ENCODE data around the gene SEBOX. TPM values are rescaled to one million over a fixed set of nuclear protein-coding genes. Genes with fewer than 3 reads are reported as not detected.
A peak's percentile ranks its signal among the peaks of the same experiment; 100 is the strongest.
"Not testable (repeated sequence)": the region's sequence is repeated elsewhere in the genome, so short reads cannot be mapped to it uniquely, and the experiment has no call there.

The SEBOX gene
- total RNA-seq, 2 donors from 2014 or later = not detected

GRCh38 chr17:28339431-28339830 lies 25.6 kb downstream of the SEBOX start:
- Histone ChIP-seq H3K27me3 (no peaks in the 10 kb centered on the region), H3K4me3 (no peak overlapping the region), H3K36me3 (replicated peaks in 1 of 2; ENCODE audit: insufficient read depth in 1 of 2, low read depth in 2 of 2) (peaks cover 0 to 35% of the 10 kb centered on the region in 2 donors), H3K27ac (peak overlapping the region in 1 of 4 donors; percentile 16), H3K4me1 (peaks cover 33% of the 10 kb centered on the region), H3K9me3 (no peaks in the 10 kb centered on the region)
- intact Hi-C loops (cut with DNase I) = no loop called here
- ATAC-seq (no peak), DNase-seq (no peak)
- WGBS, 2 donors = 85 to 87% methylated on average over 12 to 15 of the region's 15 CpGs
- TF ChIP-seq POLR2A (IDR thresholded peaks at IDR 0.05) = no peak
- TF ChIP-seq, protein P1, sequence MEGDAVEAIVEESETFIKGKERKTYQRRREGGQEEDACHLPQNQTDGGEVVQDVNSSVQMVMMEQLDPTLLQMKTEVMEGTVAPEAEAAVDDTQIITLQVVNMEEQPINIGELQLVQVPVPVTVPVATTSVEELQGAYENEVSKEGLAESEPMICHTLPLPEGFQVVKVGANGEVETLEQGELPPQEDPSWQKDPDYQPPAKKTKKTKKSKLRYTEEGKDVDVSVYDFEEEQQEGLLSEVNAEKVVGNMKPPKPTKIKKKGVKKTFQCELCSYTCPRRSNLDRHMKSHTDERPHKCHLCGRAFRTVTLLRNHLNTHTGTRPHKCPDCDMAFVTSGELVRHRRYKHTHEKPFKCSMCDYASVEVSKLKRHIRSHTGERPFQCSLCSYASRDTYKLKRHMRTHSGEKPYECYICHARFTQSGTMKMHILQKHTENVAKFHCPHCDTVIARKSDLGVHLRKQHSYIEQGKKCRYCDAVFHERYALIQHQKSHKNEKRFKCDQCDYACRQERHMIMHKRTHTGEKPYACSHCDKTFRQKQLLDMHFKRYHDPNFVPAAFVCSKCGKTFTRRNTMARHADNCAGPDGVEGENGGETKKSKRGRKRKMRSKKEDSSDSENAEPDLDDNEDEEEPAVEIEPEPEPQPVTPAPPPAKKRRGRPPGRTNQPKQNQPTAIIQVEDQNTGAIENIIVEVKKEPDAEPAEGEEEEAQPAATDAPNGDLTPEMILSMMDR (IDR thresholded peaks at IDR 0.05) = no peak

- Histone ChIP-seq H3K4me1 (peaks cover 36% of the 10 kb centered on the region), H3K36me3 (replicated peaks in 1 of 2; ENCODE audit: insufficient read depth in 1 of 2, low read depth in 2 of 2) (peaks cover 0 to 28% of the 10 kb centered on the region in 2 donors), H3K27ac (peak overlapping the region in 2 of 4 donors; percentile 28 to 52)
- H3K4me3 ChIP-seq; H3K27me3 ChIP-seq; intact Hi-C loops (cut with DNase I); H3K9me3 ChIP-seq; DNase-seq; ATAC-seq: not testable (repeated sequence)
- WGBS, 2 donors = 88 to 95% methylated on average over 8 of the region's 8 CpGs
These were observed 26.2 kb downstream of the SEBOX start for GRCh38 chr17:28338769-28339212.

GRCh38 chr17:28338056-28338768 lies 26.8 kb downstream of the SEBOX start:
- Histone ChIP-seq H3K9me3 (no peaks in the 10 kb centered on the region), H3K27ac (peak overlapping the region in 2 of 4 donors; percentile 28 to 52), H3K4me1 (peaks cover 42% of the 10 kb centered on the region), H3K4me3 (no peak overlapping the region), H3K27me3 (no peaks in the 10 kb centered on the region), H3K36me3 (replicated peaks in 1 of 2; ENCODE audit: insufficient read depth in 1 of 2, low read depth in 2 of 2) (peaks cover 0 to 24% of the 10 kb centered on the region in 2 donors)
- ATAC-seq = no peak
- no peak for TF ChIP-seq POLR2A (IDR thresholded peaks at IDR 0.05)
- TF ChIP-seq, protein P1 (IDR thresholded peaks at IDR 0.05) = no peak
- WGBS, 2 donors = 59 to 68% methylated on average over 5 of the region's 5 CpGs
- intact Hi-C loops (cut with DNase I) = no loop called here
- DNase-seq = no peak

GRCh38 chr17:28335959-28336871 lies 28.8 kb downstream of the SEBOX start:
- DNase-seq = peak; percentile 67 to 89 (median 72)
- TF ChIP-seq POLR2A (IDR thresholded peaks at IDR 0.05) = peak in 2 of 3 donors; percentile 51 to 59
- TF ChIP-seq, protein P1 (IDR thresholded peaks at IDR 0.05) = no peak
- Histone ChIP-seq H3K4me1 (peaks cover 62% of the 10 kb centered on the region), H3K27me3 (no peaks in the 10 kb centered on the region), H3K4me3 (peak overlapping the region; percentile 60 to 91), H3K9me3 (no peaks in the 10 kb centered on the region), H3K36me3 (replicated peaks in 1 of 2; ENCODE audit: insufficient read depth in 1 of 2, low read depth in 2 of 2) (peaks cover 0 to 6% of the 10 kb centered on the region in 2 donors), H3K27ac (peak overlapping the region; percentile 92 to 97 (median 96))
- 2 to 3% methylated on average over 29 of the region's 29 CpGs for WGBS, 2 donors
- intact Hi-C loops (cut with DNase I) = no loop called here
- ATAC-seq = peak; percentile 38
